Measurements from ENCODE around the gene SEC11A. TPM values are rescaled to one million over a fixed set of nuclear protein-coding genes. Genes with fewer than 3 reads are reported as not detected.

Gene SEC11A
- total RNA-seq, 4 donors from 2014 or later: 57.4 to 90.3 (median 73.5) TPM

DNA sequence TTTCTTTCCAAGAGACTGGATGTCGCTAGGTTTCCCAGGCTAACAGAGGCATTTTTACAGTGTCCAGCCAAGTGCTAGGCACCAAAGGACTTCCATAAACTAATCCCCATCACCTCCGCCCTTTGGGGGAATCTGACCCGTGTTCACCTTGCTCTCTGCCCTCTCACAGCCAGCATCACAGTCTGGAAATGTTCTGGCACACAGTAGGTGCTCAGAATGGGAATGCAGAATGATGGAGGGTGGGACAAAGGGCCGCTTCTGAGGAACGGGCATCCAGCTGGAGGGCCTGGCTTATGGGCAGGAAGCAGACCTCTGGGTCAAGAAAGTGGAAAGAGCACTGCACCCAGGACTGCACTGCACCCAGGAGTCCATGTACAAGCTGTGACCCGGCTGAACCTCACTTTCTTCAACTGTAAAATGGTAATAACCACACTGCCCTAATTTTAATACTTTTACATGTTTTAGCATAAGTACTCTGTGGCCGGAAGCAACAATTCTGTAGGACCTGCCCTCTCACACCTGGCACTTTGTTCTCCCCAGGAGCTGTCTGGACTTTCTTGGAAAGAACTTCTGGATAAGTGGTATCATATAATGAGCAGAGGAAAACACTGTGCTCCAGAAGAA is 57.0 kb downstream of the SEC11A start:
- H3K9me3 ChIP-seq: no peaks in the 10 kb centered on the region
- TF ChIP-seq, protein P1, sequence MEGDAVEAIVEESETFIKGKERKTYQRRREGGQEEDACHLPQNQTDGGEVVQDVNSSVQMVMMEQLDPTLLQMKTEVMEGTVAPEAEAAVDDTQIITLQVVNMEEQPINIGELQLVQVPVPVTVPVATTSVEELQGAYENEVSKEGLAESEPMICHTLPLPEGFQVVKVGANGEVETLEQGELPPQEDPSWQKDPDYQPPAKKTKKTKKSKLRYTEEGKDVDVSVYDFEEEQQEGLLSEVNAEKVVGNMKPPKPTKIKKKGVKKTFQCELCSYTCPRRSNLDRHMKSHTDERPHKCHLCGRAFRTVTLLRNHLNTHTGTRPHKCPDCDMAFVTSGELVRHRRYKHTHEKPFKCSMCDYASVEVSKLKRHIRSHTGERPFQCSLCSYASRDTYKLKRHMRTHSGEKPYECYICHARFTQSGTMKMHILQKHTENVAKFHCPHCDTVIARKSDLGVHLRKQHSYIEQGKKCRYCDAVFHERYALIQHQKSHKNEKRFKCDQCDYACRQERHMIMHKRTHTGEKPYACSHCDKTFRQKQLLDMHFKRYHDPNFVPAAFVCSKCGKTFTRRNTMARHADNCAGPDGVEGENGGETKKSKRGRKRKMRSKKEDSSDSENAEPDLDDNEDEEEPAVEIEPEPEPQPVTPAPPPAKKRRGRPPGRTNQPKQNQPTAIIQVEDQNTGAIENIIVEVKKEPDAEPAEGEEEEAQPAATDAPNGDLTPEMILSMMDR (IDR thresholded peaks at IDR 0.05): no peak
- TF ChIP-seq POLR2A (IDR thresholded peaks at IDR 0.05; ENCODE audit: low read depth): no peak
- no peak for TF ChIP-seq POLR2AphosphoS5 (IDR thresholded peaks at IDR 0.05)
- TF ChIP-seq EP300 (IDR thresholded peaks at IDR 0.05): no peak
- DNase-seq (ENCODE audit: extremely low spot score): no peak
- H3K27me3 ChIP-seq: no peaks in the 10 kb centered on the region
- H3K4me3 ChIP-seq: peak overlapping the region; percentile 62 to 79 (median 73)
- peaks cover 16 to 33% (median 26%) of the 10 kb centered on the region in 4 donors for H3K4me1 ChIP-seq
- H3K36me3 ChIP-seq: peaks cover 0 to 4% (median 0%) of the 10 kb centered on the region in 4 donors
- H3K27ac ChIP-seq (replicated peaks in 1 of 4): peak overlapping the region; percentile 83 to 90 (median 88)
- 65% methylated on average over 7 of the region's 7 CpGs for WGBS
- intact Hi-C loops (cut with DNase I): loop anchor here (2.0 to 5.0 kb wide), 3 partner anchors 58 to 88 kb away; partner anchors contain the start of genes SEC11A, ZNF592 and ZSCAN2

DNA sequence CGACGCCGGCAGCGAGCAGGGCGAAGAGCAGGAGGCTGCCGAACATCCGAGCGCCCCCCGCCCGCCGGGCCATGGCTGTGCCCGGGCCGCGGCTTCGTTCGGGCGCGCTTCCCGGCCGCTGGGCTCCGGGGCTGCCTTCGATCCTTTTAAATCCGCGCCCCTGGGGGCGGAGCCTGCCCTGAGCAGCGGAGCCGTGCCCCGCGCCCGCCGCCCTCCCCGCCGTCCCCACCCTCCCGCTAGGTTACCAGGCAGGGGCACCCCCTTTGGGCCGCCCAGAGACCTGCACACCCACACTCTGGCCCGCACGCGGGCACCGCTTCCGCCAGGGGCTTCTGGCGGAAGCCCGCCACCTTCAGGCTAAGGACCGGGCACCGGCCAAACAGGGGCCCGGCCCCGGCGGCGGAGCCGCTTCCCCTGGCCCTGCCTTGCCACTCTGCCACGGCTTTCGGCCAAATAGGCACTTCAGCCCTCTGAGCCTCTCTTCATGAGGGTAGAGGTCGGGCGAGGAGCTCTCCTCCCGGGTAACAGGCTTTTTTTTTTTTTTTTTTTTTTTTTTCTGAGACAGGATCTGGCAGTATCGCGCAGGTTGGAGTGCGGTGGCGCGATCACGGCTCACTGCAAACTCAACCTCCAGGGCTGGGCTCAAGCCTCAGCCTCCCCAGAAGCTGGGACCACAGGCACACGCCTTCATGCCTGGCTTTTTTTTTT is 57.7 kb downstream of the SEC11A start, which contains the start of gene NMB:
NMB (minus strand) TSS at position 120 of the 708 bp plus-strand sequence; CDS start at position 73, 47 bp downstream.
- Histone ChIP-seq H3K27ac (replicated peaks in 1 of 4) (peak within 1 kb of the TSS; percentile 83 to 90 (median 88)), H3K27me3 (no peaks in the 10 kb centered on the region), H3K4me1 (peaks cover 21 to 38% (median 31%) of the 10 kb centered on the region in 4 donors), H3K4me3 (peak within 1 kb of the TSS; percentile 62 to 79 (median 73)), H3K9me3 (no peaks in the 10 kb centered on the region), H3K36me3 (peaks cover 0 to 4% (median 0%) of the 10 kb centered on the region in 4 donors)
- TF ChIP-seq EP300 (IDR thresholded peaks at IDR 0.05) (no peak), POLR2AphosphoS5 (IDR thresholded peaks at IDR 0.05) (peak; percentile 2 to 24)
- TF ChIP-seq, protein P1 (IDR thresholded peaks at IDR 0.05): peak; percentile 68 to 80 (median 71)
- DNase-seq (ENCODE audit: extremely low spot score): no peak
- intact Hi-C loops (cut with DNase I): loop anchor here (2.0 to 5.0 kb wide), 3 partner anchors 57 to 89 kb away; partner anchors contain the start of genes SEC11A, ZNF592 and ZSCAN2
- under 1% methylated on average over 25 of the region's 61 CpGs for WGBS

DNA sequence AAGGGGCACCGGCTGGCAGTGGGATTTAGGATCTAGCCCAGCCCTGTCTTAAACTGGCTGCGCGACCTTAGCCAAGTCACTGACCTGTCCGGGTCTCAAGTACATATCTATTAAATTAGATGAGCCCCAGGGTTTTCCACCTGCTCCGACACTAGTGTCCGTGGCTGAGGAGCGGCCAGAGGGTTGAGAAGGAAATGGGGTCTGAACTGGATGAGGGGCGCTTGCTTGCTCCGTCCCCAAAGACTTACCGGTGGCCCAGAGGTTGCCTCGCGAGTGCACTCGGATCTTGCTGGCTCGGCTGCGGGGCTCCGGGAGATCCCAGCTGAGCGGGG is 58.2 kb downstream of the SEC11A start:
- intact Hi-C loops (cut with DNase I): loop anchor here (2.0 to 5.0 kb wide), 3 partner anchors 57 to 90 kb away; partner anchors contain the start of genes SEC11A, ZNF592 and ZSCAN2
- H3K36me3 ChIP-seq: peaks cover 0 to 4% (median 0%) of the 10 kb centered on the region in 4 donors
- no peaks in the 10 kb centered on the region for H3K27me3 ChIP-seq
- H3K4me3 ChIP-seq: peak overlapping the region; percentile 62 to 79 (median 73)
- peak overlapping the region; percentile 83 to 90 (median 88) for H3K27ac ChIP-seq (replicated peaks in 1 of 4)
- no peaks in the 10 kb centered on the region for H3K9me3 ChIP-seq
- peaks cover 26 to 43% (median 36%) of the 10 kb centered on the region in 4 donors for H3K4me1 ChIP-seq
- DNase-seq (ENCODE audit: extremely low spot score): no peak
- 24% methylated on average over 10 of the region's 17 CpGs for WGBS
- no peak for TF ChIP-seq POLR2AphosphoS5 (IDR thresholded peaks at IDR 0.05)
- TF ChIP-seq EP300 (IDR thresholded peaks at IDR 0.05): no peak
- TF ChIP-seq, protein P1 (IDR thresholded peaks at IDR 0.05): no peak

DNA sequence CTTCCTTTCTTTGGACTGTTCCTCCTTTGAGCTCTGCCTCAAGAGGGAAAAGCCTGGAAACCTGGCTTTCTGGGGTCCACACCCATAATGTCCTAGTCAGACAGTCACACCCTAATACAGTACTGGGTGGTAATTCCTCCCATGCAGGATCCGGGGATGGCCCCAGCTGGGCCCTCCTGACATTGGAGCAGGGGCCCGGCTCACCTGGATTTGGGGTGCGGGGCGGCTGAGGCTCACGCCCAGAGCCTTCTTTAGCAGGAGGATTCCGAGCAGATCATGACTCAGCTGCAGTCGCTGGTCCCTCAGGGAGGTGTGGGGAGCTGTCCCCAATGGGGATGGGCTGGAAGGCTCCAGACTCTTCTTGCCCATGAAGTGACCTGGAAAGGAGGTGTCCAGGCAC is 59.0 kb downstream of the SEC11A start:
- Histone ChIP-seq H3K4me1 (peaks cover 33 to 50% (median 42%) of the 10 kb centered on the region in 4 donors), H3K36me3 (peaks cover 3 to 10% (median 4%) of the 10 kb centered on the region in 4 donors), H3K9me3 (no peaks in the 10 kb centered on the region), H3K27me3 (no peaks in the 10 kb centered on the region), H3K4me3 (no peak overlapping the region), H3K27ac (replicated peaks in 1 of 4) (no peak overlapping the region)
- no peak for DNase-seq (ENCODE audit: extremely low spot score)
- no peak for TF ChIP-seq POLR2A (IDR thresholded peaks at IDR 0.05; ENCODE audit: low read depth)
- TF ChIP-seq POLR2AphosphoS5 (IDR thresholded peaks at IDR 0.05): no peak
- TF ChIP-seq, protein P1 (IDR thresholded peaks at IDR 0.05): no peak
- no peak for TF ChIP-seq EP300 (IDR thresholded peaks at IDR 0.05)
- WGBS: 89% methylated on average over 5 of the region's 7 CpGs
- intact Hi-C loops (cut with DNase I): loop anchor here (5.0 kb wide), 2 partner anchors 60 to 90 kb away; partner anchors contain the start of genes SEC11A and ZNF592
